HepG2 (cell line): ENCODE data around the gene RTF1. TPM values are rescaled to one million over a fixed set of nuclear protein-coding genes. Genes with fewer than 3 reads are reported as not detected.

Source experiments
- FOXP4 ChIP-seq: sonication (generic); formaldehyde crosslinking; IDR thresholded peaks from 2 replicates; pipeline ENCODE4 v1.4.0; 2020; ENCODE audit warnings: missing genetic modification reagents
- HNRNPL ChIP-seq: fragments of 200-400 bp; formaldehyde crosslinking; IDR thresholded peaks from 2 replicates; pipeline ENCODE4 v1.6.1; 2017; ENCODE audit warnings: mild to moderate bottlenecking, low read depth, low read length
- KMT2A ChIP-seq: sonication (generic); formaldehyde crosslinking; IDR thresholded peaks from 2 replicates; pipeline ENCODE4 v1.4.0; 2020; ENCODE audit warnings: missing genetic modification reagents
- NFATC3 ChIP-seq: sonication (generic); formaldehyde crosslinking; IDR thresholded peaks from 2 replicates; pipeline ENCODE4 v1.5.1; 2020; ENCODE audit warnings: mild to moderate bottlenecking, missing genetic modification reagents
- PBX3 ChIP-seq: sonication (generic); formaldehyde crosslinking; IDR thresholded peaks from 2 replicates; pipeline ENCODE4 v1.8.1; 2023; ENCODE audit warnings: missing genetic modification reagents, inconsistent platforms, borderline replicate concordance
- PPARG ChIP-seq: conservative IDR thresholded peaks from 2 replicates; pipeline ENCODE4 v1.6.1; 2016; ENCODE audit warnings: missing biosample characterization, missing genetic modification reagents
- SETDB1 ChIP-seq: sonication (generic); formaldehyde crosslinking; IDR thresholded peaks from 2 replicates; pipeline ENCODE4 v1.5.1; 2020; ENCODE audit warnings: missing genetic modification reagents, mild to moderate bottlenecking, borderline replicate concordance
- ZBTB8A ChIP-seq: sonication (generic); formaldehyde crosslinking; IDR thresholded peaks from 2 replicates; pipeline ENCODE4 v1.4.0; 2020; ENCODE audit warnings: mild to moderate bottlenecking, low read depth, missing genetic modification reagents, borderline replicate concordance
- ZFP36 ChIP-seq: fragments of 150-350 bp; IDR thresholded peaks from 2 replicates; pipeline ENCODE4 v1.6.1; 2018; ENCODE audit warnings: borderline replicate concordance, low read length, low read depth; ENCODE audit not compliant: partially characterized antibody
- ZNF10 ChIP-seq: sonication (generic); formaldehyde crosslinking; IDR thresholded peaks from 2 replicates; pipeline ENCODE4 v1.4.0; 2020; ENCODE audit warnings: mild to moderate bottlenecking, low read depth, missing genetic modification reagents, borderline replicate concordance
- ZNF136 ChIP-seq: sonication (generic); formaldehyde crosslinking; IDR thresholded peaks from 2 replicates; pipeline ENCODE4 v1.8.1; 2022; ENCODE audit warnings: low read depth, mild to moderate bottlenecking, moderate library complexity, missing genetic modification reagents
- ZNF333 ChIP-seq: sonication (generic); formaldehyde crosslinking; IDR thresholded peaks from 2 replicates; pipeline ENCODE4 v1.4.0; 2020; ENCODE audit warnings: mild to moderate bottlenecking, missing genetic modification reagents, borderline replicate concordance
- ZNF646 ChIP-seq: sonication (generic); formaldehyde crosslinking; IDR thresholded peaks from 2 replicates; pipeline ENCODE4 v1.9.0; 2021; ENCODE audit warnings: mild to moderate bottlenecking, missing genetic modification reagents
- ZSCAN29 ChIP-seq: sonication (generic); formaldehyde crosslinking; conservative IDR thresholded peaks from 2 replicates; pipeline ENCODE4 v1.4.0; 2020; ENCODE audit warnings: mild to moderate bottlenecking, missing genetic modification reagents
- polyA plus RNA-seq, 8 experiments: library from polyadenylated mRNA; depleted of rRNA in 3 of 8; stranded (reverse) in 7 of 8; unstranded in 1 of 8; fragments of >200 nt; fragmentation: Illumina TruSeq in 4 of 8; extraction: Trizol in 4 of 8; gene quantifications; 2 replicates each; pipeline versions ENCODE4 v1.2.1 to v1.2.3, GENCODE V29; 2011 to 2016; ENCODE audit warnings: low read depth in 4 of 8, missing spikeins in 1 of 8, mixed read lengths in 1 of 8; ENCODE audit not compliant: insufficient read depth in 1 of 8
- total RNA-seq, 5 experiments: library from RNA; depleted of rRNA; stranded (reverse); fragments of >200 nt; fragmentation: Illumina TruSeq; extraction: Trizol; gene quantifications; 2 replicates each; pipeline ENCODE4 v1.2.3, GENCODE V29; 2016; ENCODE audit warnings: low read depth in 1 of 5

Gene RTF1
- total and polyA plus RNA-seq, 2 of the 13 experiments (the other 11 are each of a cell fraction or from before 2014, with no cell fraction given): 13.9 to 17.9 TPM

- TF ChIP-seq ZNF333 (CRISPR knock-in tag) (peak; percentile 37; the same call in 1 of the 2 replicates), SETDB1 (no peak), PBX3 (CRISPR knock-in tag) (peak; percentile 38; the same call in 1 of the 2 replicates), ZNF136 (0 out of 2 replicates have a peak, but pooled peaks have one; percentile 28), ZBTB8A (CRISPR knock-in tag) (0 out of 2 replicates have a peak, but pooled peaks have one; percentile 78), PPARG (peak; percentile 10; the same call in 1 of the 2 replicates), FOXP4 (peak; percentile 22; the same call in 1 of the 2 replicates), NFATC3 (peak; percentile 88), ZFP36 (no peak), ZSCAN29 (CRISPR knock-in tag) (0 out of 2 replicates have a peak, but pooled peaks have one; percentile 54), ZNF10 (no peak), HNRNPL (peak; percentile 85), ZNF646 (CRISPR knock-in tag) (no peak), KMT2A (CRISPR knock-in tag) (peak; percentile 80; the same call in 1 of the 2 replicates)
Measured at GRCh38 chr15:41493205-41493901, 76.5 kb downstream of the RTF1 start, which contains the start of gene ITPKA (continued).
